SK-N-MC (cell line): ENCODE measurements around the gene TBC1D26.
"Not testable (repeated sequence)": the region's sequence is repeated elsewhere in the genome, so short reads cannot be mapped to it uniquely, and the experiment has no call there.

Source experiments
- EZH2 ChIP-seq: fragments of 200-600 bp; sonication (generic); IDR thresholded peaks from one replicate; pipeline ENCODE4 v1.6.1; 2017; ENCODE audit warnings: antibody characterized with exemption
- FOXP2 ChIP-seq: optimal IDR thresholded peaks from 2 replicates; pipeline ENCODE3; 2011; ENCODE audit warnings: mild to moderate bottlenecking, moderate library complexity; ENCODE audit not compliant: insufficient read depth; ENCODE audit errors: extremely low read length, control extremely low read depth
- POLR2AphosphoS5 ChIP-seq: IDR thresholded peaks from 2 replicates; pipeline ENCODE4 v1.6.1; 2012; ENCODE audit warnings: mild to moderate bottlenecking, low read depth, low read length, borderline replicate concordance

GRCh38 chr17:15704239-15704638 is 27.8 kb upstream of the TBC1D26 start:
- TF ChIP-seq EZH2, POLR2AphosphoS5, FOXP2: not testable (repeated sequence)
